Epithelial cell of esophagus (primary cell): Measurements from ENCODE around the gene BUB1.
"Not testable (repeated sequence)": the region's sequence is repeated elsewhere in the genome, so short reads cannot be mapped to it uniquely, and the experiment has no call there.

Experiments
- DNase-seq: peaks from one replicate; pipeline ENCODE4 v3.0.0; 2010; ENCODE audit warnings: low read depth
- H3K4me3 ChIP-seq: 2 replicates; pipeline ENCODE4 v1.5.1; 2011; ENCODE audit warnings: mild to moderate bottlenecking, low read length, control low read depth

BUB1 gene

DNA sequence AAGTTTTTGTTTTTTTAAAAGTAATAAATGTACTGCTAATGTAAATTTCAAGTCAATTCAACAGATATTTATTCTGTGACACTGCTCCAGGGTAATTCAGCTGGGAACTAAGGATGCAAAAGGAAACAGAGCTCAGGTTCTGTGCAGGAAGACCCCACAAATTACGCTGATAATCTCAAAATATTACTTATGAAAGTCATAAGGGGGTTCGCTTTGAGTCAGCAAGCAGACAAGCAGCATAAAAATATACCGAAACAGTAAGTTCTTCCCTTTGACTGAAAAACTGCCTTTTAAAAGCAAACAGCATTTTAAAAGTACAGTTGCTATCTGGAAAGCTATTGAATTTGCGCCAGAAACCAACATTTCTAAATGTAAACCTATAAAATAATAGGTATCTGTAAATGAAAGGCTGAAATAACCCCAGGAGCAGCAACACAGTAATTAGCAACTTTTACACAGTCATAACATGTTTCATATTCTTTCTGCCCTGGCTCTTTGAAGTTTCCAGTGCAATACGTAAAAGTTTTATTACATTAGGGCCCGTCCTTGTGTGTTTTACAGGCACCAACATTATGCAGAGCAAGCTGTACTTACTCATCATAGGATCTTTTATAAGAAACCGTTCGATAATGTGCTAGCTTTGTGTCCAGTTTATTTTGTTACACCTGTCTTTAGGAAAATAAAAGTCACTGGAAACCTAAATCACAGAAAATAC is 68.9 kb downstream of the BUB1 start:
- H3K4me3 ChIP-seq, DNase-seq: not testable (repeated sequence)

DNA sequence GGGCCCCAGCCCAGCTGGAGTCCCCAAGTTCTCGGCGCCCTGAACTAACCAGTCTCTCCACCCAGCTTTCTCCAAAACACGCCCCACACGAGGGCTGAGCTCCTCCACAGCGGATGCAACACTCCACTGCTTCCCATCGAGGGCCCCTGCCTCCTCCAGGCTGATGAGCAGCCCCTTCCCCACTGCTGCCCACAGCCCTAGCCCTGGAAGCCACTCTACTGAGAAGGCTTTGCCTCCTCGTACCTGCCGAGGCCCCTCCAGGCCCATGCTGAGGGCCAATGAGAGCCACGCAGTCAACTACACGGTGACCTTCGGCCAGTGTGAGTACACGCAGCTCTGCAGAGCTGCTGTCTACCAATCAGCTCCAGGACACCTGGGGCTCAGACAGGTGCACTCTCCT is 72.8 kb downstream of the BUB1 start:
- not testable (repeated sequence) for H3K4me3 ChIP-seq, DNase-seq

DNA sequence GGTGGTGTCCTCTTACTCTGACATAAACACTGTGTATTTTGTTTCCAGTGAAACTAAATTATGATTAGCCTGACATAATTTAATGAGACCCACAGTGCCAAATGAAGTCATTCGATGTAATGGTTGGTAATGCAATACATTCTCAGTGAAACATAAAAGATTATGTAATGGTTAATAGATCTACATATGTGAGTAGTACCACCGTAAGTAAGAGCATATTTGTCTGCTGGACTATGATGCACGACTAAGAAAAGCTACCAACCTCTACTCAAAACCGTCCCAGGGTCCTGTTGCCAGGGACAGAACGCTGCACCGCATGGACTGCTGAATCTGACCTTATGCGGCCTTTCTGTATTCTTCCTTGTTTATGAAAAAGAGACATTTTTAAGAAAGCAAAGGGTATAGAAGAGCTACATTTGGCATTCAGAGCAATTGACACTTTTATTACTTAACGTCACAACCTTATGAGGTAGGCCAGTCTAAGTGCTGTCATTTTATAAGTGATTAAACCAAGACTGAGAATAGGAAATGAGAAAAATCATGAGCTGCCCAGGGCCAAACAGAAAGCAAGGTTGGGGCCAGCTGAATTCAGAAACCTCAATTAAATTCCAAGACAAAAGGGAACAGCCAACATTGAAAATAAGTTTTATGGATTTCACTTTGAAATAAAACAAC is 73.8 kb downstream of the BUB1 start:
- H3K4me3 ChIP-seq, DNase-seq: not testable (repeated sequence)

DNA sequence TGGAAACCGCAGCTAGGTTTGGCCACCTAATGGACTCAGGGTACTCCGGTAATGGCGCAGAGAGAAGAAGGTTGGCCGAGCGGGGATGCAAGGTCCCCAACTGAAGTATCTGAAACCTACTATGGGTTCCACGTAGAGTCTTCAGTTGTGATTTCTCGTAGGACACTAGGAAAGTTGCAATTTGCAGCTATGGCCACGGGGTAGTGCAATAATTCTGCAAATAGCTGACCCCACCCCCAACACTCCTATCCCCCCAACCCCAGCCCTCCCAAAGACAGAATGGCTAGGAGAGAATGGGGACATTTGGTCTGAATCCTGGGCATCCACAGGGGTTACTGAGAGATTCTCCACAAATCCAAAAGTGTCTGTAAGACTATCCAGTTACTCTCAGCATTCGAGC is 75.7 kb downstream of the BUB1 start:
- not testable (repeated sequence) for DNase-seq, H3K4me3 ChIP-seq

DNA sequence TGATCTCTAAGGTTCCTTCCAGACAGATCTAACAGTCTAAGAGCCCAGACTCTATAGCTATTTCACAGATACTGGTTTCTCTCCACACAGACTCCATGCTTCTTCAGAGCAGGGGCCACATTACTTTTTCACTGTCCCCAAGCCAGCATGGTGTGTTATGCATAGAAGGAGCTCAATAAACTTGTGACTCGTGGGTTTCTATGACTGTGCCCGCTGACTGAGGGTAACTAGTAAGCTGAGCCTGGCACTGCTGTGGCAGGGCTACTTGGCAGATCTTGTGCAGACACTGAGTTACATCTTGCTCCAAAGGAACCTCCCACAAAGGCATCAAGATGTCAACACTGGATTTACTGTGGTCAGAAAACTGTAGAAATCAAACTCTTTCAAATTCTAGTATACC is 85.9 kb downstream of the BUB1 start:
- H3K4me3 ChIP-seq: not testable (repeated sequence)

DNA sequence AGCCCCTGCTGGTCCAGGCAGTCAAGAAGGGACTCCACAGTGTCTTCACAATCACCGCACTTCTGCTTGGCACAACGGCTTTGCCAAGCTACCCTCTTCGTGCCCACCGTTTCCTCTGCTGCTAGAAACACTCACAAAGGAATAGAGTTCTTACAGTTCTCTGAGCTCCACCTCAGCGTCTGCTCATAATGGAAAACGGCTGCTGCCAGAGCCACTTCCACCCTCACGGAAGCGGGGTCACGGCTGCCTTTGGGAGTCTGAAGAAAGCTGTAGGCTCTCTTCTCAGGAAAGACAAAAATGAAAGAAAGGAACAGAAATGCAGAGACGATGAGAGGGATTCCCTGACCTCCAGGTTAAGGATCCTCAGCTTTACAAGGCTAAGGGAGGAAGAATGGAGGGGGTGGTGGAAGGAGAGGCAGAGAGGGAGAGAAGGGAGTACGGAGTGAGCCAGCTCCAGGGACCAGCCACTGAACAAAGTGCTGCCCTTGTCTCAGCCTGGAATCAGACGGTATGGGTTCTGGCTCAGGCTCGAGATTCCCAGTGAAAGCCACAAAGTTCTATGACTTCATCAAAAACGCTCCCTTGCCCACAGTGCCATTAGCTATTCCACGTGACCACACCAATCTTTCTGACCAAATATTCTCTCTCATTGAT is 88.1 kb downstream of the BUB1 start:
- DNase-seq, H3K4me3 ChIP-seq: not testable (repeated sequence)

More for the DNA sequence above, 85.9 kb downstream of the BUB1 start:
- not testable (repeated sequence) for DNase-seq

DNA sequence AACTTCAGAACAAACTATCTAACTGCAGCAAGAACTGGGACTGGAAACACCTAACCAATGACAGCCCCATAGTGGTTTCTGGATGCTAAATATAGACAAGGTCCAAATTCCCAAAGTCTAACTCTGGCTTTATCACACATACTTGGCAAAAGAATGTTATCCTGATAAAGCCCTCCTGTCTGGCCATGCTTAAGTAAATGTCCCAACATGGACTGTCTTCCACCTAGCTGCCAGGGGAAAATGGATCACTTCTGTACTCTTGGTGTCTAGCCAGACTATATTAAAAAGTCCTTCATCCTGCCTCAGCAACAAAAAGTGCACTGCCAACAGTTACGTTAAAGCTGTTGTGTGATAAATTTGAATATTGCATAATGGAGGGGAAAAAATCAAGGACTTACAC is 89.3 kb downstream of the BUB1 start:
- H3K4me3 ChIP-seq, DNase-seq: not testable (repeated sequence)
